Measurements from ENCODE around the gene FBXW8.

GRCh38 chr12:116984098-116984497, 73.3 kb downstream of the FBXW8 start:
- TF ChIP-seq SPI1 (IDR thresholded peaks at IDR 0.05; ENCODE audit: low read depth, low read length), result no peak
- no peak for TF ChIP-seq POLR2AphosphoS5 (IDR thresholded peaks at IDR 0.05; ENCODE audit: low read depth, low read length)
- TF ChIP-seq POLR2A (IDR thresholded peaks at IDR 0.05; ENCODE audit: low read depth, low read length), result no peak
